PC-3 (cell line): ENCODE measurements around the gene KIAA1217. TPM values are rescaled to one million over a fixed set of nuclear protein-coding genes. Genes with fewer than 3 reads are reported as not detected.

Source experiments
- ATAC-seq: fragments of 200-7000 bp; cut with Tn5 transposase; 2 replicates; pipeline ENCODE4 v1.9.1; 2020; ENCODE audit warnings: mild to moderate bottlenecking, moderate library complexity
- BruUV-seq: library from RNA; stranded (reverse); fragments of 400-500 nt; replicated peaks from 2 replicates; lab custom pipeline; 2021; lab: Mats Ljungman, UMichigan
- CTCF ChIA-PET: fragments of 300-600 bp; sonication (Branson Sonifier 250); formaldehyde crosslinking; loops from one replicate; lab custom pipeline; 2022; ENCODE audit warnings: antibody characterized with exemption; lab: Charles Lee
- POLR2A ChIA-PET: fragments of 300-600 bp; sonication (Branson Sonifier 250); formaldehyde crosslinking; loops from one replicate; lab custom pipeline; 2022; ENCODE audit warnings: antibody characterized with exemption; ENCODE audit not compliant: unreplicated experiment; lab: Charles Lee
- DNase-seq: peaks from one replicate; pipeline ENCODE4 v3.0.0-alpha.2; 2015
- H2AFZ ChIP-seq: fragments of 300-600 bp; sonication (generic); 2 replicates; pipeline ENCODE4 v1.6.0; 2016; ENCODE audit warnings: antibody characterized with exemption, low read length
- H3F3A ChIP-seq: fragments of 300-600 bp; sonication (generic); one replicate; pipeline ENCODE4 v1.6.0; 2017; ENCODE audit warnings: antibody characterized with exemption, low read length, control low read depth, mild to moderate bottlenecking; ENCODE audit not compliant: unreplicated experiment
- H3K27ac ChIP-seq: fragments of 300-600 bp; sonication (generic); 2 replicates; pipeline ENCODE4 v1.5.1; 2016; ENCODE audit warnings: mild to moderate bottlenecking, low read length
- H3K27me3 ChIP-seq: fragments of 300-600 bp; sonication (generic); 2 replicates; pipeline ENCODE4 v1.6.1; 2016; ENCODE audit warnings: low read length, mixed read lengths
- H3K36me3 ChIP-seq: fragments of 300-600 bp; sonication (generic); 2 replicates; pipeline ENCODE4 v1.6.1; 2016; ENCODE audit warnings: low read depth, mixed run types, low read length, mixed read lengths
- H3K4me1 ChIP-seq: fragments of 300-600 bp; sonication (generic); 2 replicates; pipeline ENCODE4 v1.5.1; 2016; ENCODE audit warnings: low read length; ENCODE audit not compliant: insufficient read depth
- H3K4me2 ChIP-seq: fragments of 300-600 bp; sonication (generic); 2 replicates; pipeline ENCODE4 v1.6.0; 2016; ENCODE audit warnings: low read length
- H3K4me3 ChIP-seq: fragments of 300-600 bp; sonication (generic); 2 replicates; pipeline ENCODE4 v1.5.1; 2016; ENCODE audit warnings: mild to moderate bottlenecking, low read length, mixed read lengths
- H3K79me2 ChIP-seq: fragments of 300-600 bp; sonication (generic); 2 replicates; pipeline ENCODE4 v1.6.1; 2017; ENCODE audit warnings: low read length, mixed read lengths
- H3K9ac ChIP-seq: fragments of 300-600 bp; sonication (generic); 2 replicates; pipeline ENCODE4 v1.6.0; 2016; ENCODE audit warnings: mild to moderate bottlenecking, low read length
- H3K9me2 ChIP-seq: fragments of 300-600 bp; sonication (generic); replicated peaks from 2 replicates; pipeline ENCODE4 v1.6.1; 2016; ENCODE audit warnings: mixed run types, low read length, mixed read lengths
- H3K9me3 ChIP-seq: fragments of 300-600 bp; sonication (generic); 2 replicates; pipeline ENCODE4 v1.6.1; 2016; ENCODE audit warnings: low read length, mixed read lengths
- H4K20me1 ChIP-seq: fragments of 300-600 bp; sonication (generic); 2 replicates; pipeline ENCODE4 v1.6.1; 2016; ENCODE audit warnings: low read length, mixed read lengths
- CTCF ChIP-seq: fragments of 300-600 bp; sonication (generic); conservative IDR thresholded peaks from 2 replicates; pipeline ENCODE4 v1.5.1; 2017; ENCODE audit warnings: antibody characterized with exemption, low read depth, mild to moderate bottlenecking, low read length
- EZH2 ChIP-seq: fragments of 300-600 bp; sonication (generic); IDR thresholded peaks from one replicate; pipeline ENCODE4 v1.6.1; 2017; ENCODE audit warnings: antibody characterized with exemption, mild to moderate bottlenecking, low read length; ENCODE audit not compliant: unreplicated experiment
- EZH2phosphoT487 ChIP-seq: fragments of 300-600 bp; sonication (generic); IDR thresholded peaks from 2 replicates; pipeline ENCODE4 v1.6.1; 2018; ENCODE audit warnings: mild to moderate bottlenecking, antibody characterized with exemption, low read length, borderline replicate concordance
- intact Hi-C: fragments of 100-400 bp; cut with micrococcal nuclease; formaldehyde crosslinking; loops from 2 replicates; pipeline ENCODE4 v1.9.0; 2023
- total RNA-seq: library from RNA; depleted of rRNA; stranded (reverse); fragments of >200 nt; gene quantifications from 2 replicates; pipeline ENCODE4 v1.2.3, GENCODE V29; 2014

KIAA1217 gene
- total RNA-seq, 1 experiment from 2014 or later, result 16.0 TPM

GRCh38 chr10:24469993-24470392 is 261.1 kb downstream of the KIAA1217 start:
- ATAC-seq, result peak; percentile 74
- no peaks in the 10 kb centered on the region for H3K27me3 ChIP-seq
- H3K4me3 ChIP-seq, result peak overlapping the region; percentile 41; the same call in 1 of the 2 replicates
- intact Hi-C loops, result loop anchor here (1.0 kb wide), 2 partner anchors 13 to 35 kb away; no protein-coding TSS in a partner anchor
- no peak overlapping the region for H2AFZ ChIP-seq
- H3K4me1 ChIP-seq, result peaks cover 41% of the 10 kb centered on the region
- TF ChIP-seq CTCF (no peak), EZH2 (no peak), EZH2phosphoT487 (no peak)
- H3F3A ChIP-seq, result no peaks in the 10 kb centered on the region
- POLR2A ChIA-PET, result no interaction called here
- peak overlapping the region; percentile 79 for H3K27ac ChIP-seq
- peaks cover 30% of the 10 kb centered on the region for H4K20me1 ChIP-seq
- no TSS peak for BruUV-seq
- peaks cover 11% of the 10 kb centered on the region for H3K36me3 ChIP-seq
- H3K4me2 ChIP-seq, result peak overlapping the region; percentile 75
- no peaks in the 10 kb centered on the region for H3K9me3 ChIP-seq
- CTCF ChIA-PET, result no interaction called here
- peaks cover 55% of the 10 kb centered on the region for H3K79me2 ChIP-seq
- no peaks in the 10 kb centered on the region for H3K9me2 ChIP-seq
- H3K9ac ChIP-seq, result peak overlapping the region; percentile 37; the same call in 1 of the 2 replicates
- DNase-seq, result peak; percentile 89

- H3F3A ChIP-seq, result no peaks in the 10 kb centered on the region
- H3K27ac ChIP-seq, result no peak overlapping the region
- peaks cover 54% of the 10 kb centered on the region for H3K79me2 ChIP-seq
- no peak for TF ChIP-seq EZH2
- no peak for TF ChIP-seq EZH2phosphoT487
- no peak for TF ChIP-seq CTCF
- DNase-seq (no peak), ATAC-seq (no peak)
- POLR2A ChIA-PET, result no interaction called here
- peaks cover 6% of the 10 kb centered on the region for H3K4me1 ChIP-seq
- no peak overlapping the region for H3K4me3 ChIP-seq
- H2AFZ ChIP-seq, result no peak overlapping the region
- H3K9ac ChIP-seq, result no peak overlapping the region
- H4K20me1 ChIP-seq, result peaks cover 11% of the 10 kb centered on the region; the same call in 1 of the 2 replicates
- CTCF ChIA-PET, result no interaction called here
- no TSS peak for BruUV-seq
- H3K27me3 ChIP-seq, result no peaks in the 10 kb centered on the region
- no peak overlapping the region for H3K4me2 ChIP-seq
- no peaks in the 10 kb centered on the region for H3K9me3 ChIP-seq
- H3K9me2 ChIP-seq, result no peaks in the 10 kb centered on the region
- intact Hi-C loops, result no loop called here
- H3K36me3 ChIP-seq, result peaks cover 22% of the 10 kb centered on the region
These were observed 266.7 kb downstream of the KIAA1217 start for GRCh38 chr10:24475598-24475997.

- H3K79me2 ChIP-seq, result peaks cover 56% of the 10 kb centered on the region
These were observed 268.2 kb downstream of the KIAA1217 start for GRCh38 chr10:24476913-24477701.

More at GRCh38 chr10:24476913-24477701, 268.2 kb downstream of the KIAA1217 start:
- H3K4me1 ChIP-seq, result no peaks in the 10 kb centered on the region
- CTCF ChIA-PET, result no interaction called here
- POLR2A ChIA-PET, result no interaction called here
- no peaks in the 10 kb centered on the region for H3K9me2 ChIP-seq
- H2AFZ ChIP-seq, result no peak overlapping the region
- no TSS peak for BruUV-seq
- TF ChIP-seq EZH2phosphoT487, result no peak
- TF ChIP-seq EZH2, result no peak
- TF ChIP-seq CTCF, result no peak
- no peaks in the 10 kb centered on the region for H3K27me3 ChIP-seq
- intact Hi-C loops, result no loop called here
- no peaks in the 10 kb centered on the region for H3K9me3 ChIP-seq
- H3K4me3 ChIP-seq, result no peak overlapping the region
- H3K36me3 ChIP-seq, result peaks cover 22% of the 10 kb centered on the region
- H4K20me1 ChIP-seq, result 0 out of 2 replicates have a peak, but pooled peaks cover 4% of the 10 kb centered on the region
- H3F3A ChIP-seq, result no peaks in the 10 kb centered on the region
- H3K4me2 ChIP-seq, result no peak overlapping the region
- ATAC-seq (no peak), DNase-seq (no peak)
- H3K9ac ChIP-seq, result no peak overlapping the region
- H3K27ac ChIP-seq, result no peak overlapping the region
